Rectal smooth muscle tissue (tissue), 1 donor: ENCODE results near the gene LNX1.

Experiments
- H3K27ac ChIP-seq: one replicate; pipeline ENCODE4 v1.7.0; 2013; ENCODE audit warnings: low read depth, low read length, inconsistent platforms
- H3K27me3 ChIP-seq: one replicate; pipeline ENCODE4 v1.7.0; 2013; ENCODE audit warnings: low read length; ENCODE audit not compliant: control insufficient read depth, insufficient read depth
- H3K36me3 ChIP-seq: one replicate; pipeline ENCODE4 v1.7.0; 2013; ENCODE audit warnings: low read length; ENCODE audit not compliant: control insufficient read depth, insufficient read depth
- H3K4me1 ChIP-seq: one replicate; pipeline ENCODE4 v1.7.0; 2013; ENCODE audit warnings: low read length; ENCODE audit not compliant: control insufficient read depth, insufficient read depth
- H3K4me3 ChIP-seq: one replicate; pipeline ENCODE4 v1.7.0; 2013; ENCODE audit warnings: low read length
- H3K9ac ChIP-seq: one replicate; pipeline ENCODE4 v1.7.0; 2013; ENCODE audit warnings: low read length

The LNX1 gene

DNA sequence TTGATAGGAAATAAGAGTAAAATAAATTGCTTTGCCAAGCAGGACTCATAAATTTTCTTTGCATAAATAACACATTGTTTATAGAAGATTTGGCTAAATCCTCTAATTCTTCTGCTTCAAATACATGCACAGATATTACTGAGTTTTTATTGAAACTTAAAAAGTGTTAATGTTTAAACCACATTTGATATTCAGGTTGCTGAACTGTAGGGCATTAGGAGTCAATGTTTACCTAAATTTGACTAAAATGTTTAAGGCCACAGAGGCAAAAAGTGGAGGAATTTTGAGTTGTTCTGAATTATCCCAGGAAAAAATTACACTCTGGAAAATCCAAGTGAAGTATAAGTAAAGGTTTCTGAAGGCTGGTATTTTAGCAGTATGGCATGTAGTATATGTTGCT, 135.1 kb downstream of the LNX1 start:
- Histone ChIP-seq H3K9ac (no peak overlapping the region), H3K27ac (no peak overlapping the region), H3K27me3 (no peaks in the 10 kb centered on the region), H3K4me1 (no peaks in the 10 kb centered on the region), H3K36me3 (peaks cover 4% of the 10 kb centered on the region), H3K4me3 (no peak overlapping the region)

DNA sequence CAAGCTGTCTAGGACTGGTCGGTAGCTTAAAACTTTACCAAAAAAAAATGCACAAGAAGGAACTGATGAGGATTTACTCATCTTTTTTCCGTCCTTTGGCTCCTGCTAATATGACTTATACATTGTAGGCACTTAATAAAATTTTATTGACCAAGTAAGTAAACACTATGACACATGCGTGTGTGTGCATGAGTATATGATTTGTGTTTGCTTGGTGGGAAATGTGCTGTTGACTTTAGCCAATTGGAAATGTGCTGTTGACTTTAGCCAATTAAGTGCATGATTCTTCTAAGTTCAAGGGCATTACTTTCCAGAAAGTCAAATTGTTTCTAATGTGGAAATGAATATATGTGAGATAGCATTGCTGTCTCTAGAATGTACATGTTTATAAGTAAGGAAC, 135.5 kb downstream of the LNX1 start:
- Histone ChIP-seq H3K4me3 (no peak overlapping the region), H3K36me3 (peaks cover 4% of the 10 kb centered on the region), H3K27ac (no peak overlapping the region)

DNA sequence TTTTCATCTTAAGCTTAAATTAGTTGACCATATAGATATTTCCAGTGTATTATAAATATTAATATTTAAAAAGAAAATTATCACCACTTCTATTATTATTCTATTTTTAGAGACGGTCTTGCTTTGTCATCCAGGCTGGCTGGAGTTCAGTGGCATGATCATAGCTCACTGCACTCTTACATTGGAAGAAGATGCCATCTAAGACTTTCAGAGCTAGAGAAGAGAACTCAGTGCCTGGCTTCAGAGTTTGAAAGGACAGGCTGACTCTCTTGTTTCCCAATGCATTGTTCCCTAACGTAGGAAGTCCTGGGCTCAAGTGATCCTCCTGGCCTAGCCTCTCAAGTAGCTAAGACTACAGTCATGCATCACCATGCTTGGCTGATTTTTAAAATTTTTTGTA, 137.9 kb downstream of the LNX1 start:
- Histone ChIP-seq H3K4me3 (no peak overlapping the region), H3K9ac (no peak overlapping the region), H3K27me3 (no peaks in the 10 kb centered on the region), H3K27ac (no peak overlapping the region), H3K4me1 (no peaks in the 10 kb centered on the region), H3K36me3 (peaks cover 4% of the 10 kb centered on the region)

More for the DNA sequence above, 135.5 kb downstream of the LNX1 start:
- no peaks in the 10 kb centered on the region for H3K4me1 ChIP-seq
- H3K9ac ChIP-seq: no peak overlapping the region
- no peaks in the 10 kb centered on the region for H3K27me3 ChIP-seq

DNA sequence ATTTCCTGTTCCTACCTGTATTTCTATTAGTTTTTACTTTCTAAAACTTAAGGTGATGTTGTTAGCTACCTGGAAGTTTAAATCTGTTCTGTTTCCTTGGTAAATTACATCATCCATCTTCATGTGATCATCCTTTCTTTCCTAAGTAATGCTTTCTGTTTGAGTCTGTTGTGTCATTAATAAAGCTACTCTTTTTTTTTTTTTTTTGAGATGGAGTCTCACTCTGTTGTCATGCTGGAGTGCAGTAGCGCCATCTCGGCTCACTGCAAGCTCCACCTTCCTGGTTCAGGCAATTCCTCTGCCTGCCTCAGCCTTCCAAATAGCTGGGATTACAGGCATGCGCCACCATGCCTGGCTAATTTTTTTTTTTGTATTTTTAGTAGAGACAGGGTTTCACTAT, 140.5 kb downstream of the LNX1 start:
- Histone ChIP-seq H3K4me3 (no peak overlapping the region), H3K4me1 (no peaks in the 10 kb centered on the region), H3K27me3 (no peaks in the 10 kb centered on the region), H3K9ac (no peak overlapping the region), H3K27ac (no peak overlapping the region), H3K36me3 (peaks cover 2% of the 10 kb centered on the region)

DNA sequence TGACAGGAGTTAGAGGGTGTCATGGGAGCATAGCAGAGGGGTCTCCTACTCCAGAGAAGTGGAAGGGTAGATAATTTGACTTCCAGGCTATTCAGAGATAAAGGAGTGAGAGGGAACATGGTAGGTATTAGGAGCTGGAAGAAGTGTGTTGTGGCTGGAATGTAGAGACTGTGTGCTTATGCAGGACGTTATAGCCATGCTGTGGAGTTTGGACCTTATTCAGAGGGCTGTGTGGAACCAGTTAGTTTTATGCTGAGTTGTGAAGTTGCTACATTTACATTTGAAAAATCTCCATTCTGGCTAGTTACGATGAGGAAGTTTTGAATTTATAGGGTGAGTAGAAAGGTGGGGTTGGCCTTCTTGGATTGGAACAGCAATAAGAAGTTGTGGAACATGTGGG, 146.3 kb downstream of the LNX1 start:
- Histone ChIP-seq H3K4me1 (no peaks in the 10 kb centered on the region), H3K27ac (no peak overlapping the region), H3K4me3 (no peak overlapping the region), H3K36me3 (peaks cover 3% of the 10 kb centered on the region), H3K27me3 (no peaks in the 10 kb centered on the region), H3K9ac (no peak overlapping the region)

DNA sequence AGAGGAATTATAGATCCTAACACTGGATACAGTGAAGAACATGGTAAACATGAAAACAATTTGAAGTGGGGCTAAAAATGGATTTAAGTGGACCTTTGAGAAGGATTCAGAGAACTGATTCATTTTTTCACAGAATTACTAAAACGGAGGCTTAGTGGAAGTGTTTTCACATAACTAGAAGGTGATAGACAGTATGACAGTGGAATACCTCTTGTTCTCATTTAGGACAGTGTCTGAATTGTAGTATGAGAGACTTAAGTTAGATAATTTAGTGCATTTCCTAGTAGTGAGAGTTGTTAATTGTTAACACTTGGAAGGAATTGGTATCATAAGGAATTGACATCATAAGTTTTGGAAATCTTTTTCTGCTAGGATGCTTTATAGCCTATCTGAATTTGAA, 149.7 kb downstream of the LNX1 start:
- peaks cover 3% of the 10 kb centered on the region for H3K36me3 ChIP-seq
- no peak overlapping the region for H3K27ac ChIP-seq
- H3K9ac ChIP-seq: no peak overlapping the region
- no peaks in the 10 kb centered on the region for H3K4me1 ChIP-seq
- no peak overlapping the region for H3K4me3 ChIP-seq
- H3K27me3 ChIP-seq: no peaks in the 10 kb centered on the region

DNA sequence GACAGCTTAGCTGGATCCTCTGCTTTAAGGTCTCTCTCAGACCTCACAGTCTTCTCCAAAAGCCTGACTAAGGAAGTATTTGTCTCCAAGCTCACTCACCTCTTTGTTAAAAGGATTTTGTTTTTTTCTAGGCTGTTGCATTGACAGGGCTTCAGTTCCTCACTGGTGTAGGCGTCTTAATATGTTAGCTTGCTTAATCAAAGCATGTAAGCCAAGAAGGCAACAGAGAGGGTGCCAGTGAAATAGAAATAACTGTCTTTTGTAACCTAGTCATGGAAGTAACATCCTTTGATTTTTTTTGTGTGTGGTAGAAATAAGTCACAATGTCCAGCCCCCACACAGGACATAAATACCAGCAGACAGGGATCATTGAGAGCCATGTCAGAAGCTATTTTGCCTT, 155.0 kb downstream of the LNX1 start:
- no peak overlapping the region for H3K9ac ChIP-seq
- no peaks in the 10 kb centered on the region for H3K27me3 ChIP-seq
- no peaks in the 10 kb centered on the region for H3K36me3 ChIP-seq

DNA sequence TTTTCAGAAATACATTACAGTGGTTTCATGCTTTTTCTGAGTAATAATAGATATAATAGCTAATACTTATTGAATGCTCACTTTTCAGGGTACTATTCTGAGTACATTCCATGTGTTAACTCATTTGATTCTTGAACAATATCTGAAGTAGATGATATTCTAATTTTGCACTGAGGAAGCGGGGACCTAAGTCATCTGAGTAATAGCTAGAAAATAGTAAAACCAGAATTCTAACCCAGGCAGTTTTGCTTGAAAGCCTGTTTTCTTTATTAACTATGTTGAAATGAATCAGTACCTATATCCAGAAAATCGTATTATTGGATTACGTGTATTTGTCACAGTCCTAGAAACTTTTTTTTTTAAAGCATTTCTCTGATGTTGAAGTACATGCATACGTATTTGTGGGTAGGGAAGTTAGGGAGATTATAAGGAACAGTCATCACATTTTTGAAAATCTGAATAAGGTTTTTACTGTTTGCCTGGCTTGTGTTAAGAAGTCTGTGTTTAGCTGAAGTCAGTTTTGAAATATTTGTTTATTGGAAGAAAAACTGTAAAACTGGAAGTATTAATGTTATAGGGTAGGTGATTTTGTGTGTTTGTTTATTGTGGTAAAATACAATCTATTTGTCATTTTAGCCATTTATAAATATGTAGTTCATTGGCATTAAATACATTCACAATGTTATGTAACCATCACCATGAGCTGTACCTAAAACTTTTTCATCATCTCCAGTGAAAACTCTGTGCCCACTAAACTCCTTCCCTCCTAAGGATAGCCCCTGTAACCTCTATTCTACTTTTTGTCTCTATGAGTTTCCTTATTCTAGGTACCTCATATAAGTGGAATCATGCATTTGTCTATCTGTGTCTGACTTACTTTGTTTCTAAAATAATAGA, 158.5 kb downstream of the LNX1 start:
- no peaks in the 10 kb centered on the region for H3K4me1 ChIP-seq
- no peaks in the 10 kb centered on the region for H3K27me3 ChIP-seq
- no peak overlapping the region for H3K27ac ChIP-seq
- H3K9ac ChIP-seq: no peak overlapping the region
- peaks cover 4% of the 10 kb centered on the region for H3K36me3 ChIP-seq
- H3K4me3 ChIP-seq: no peak overlapping the region

More for the DNA sequence above, 155.0 kb downstream of the LNX1 start:
- Histone ChIP-seq H3K4me1 (no peaks in the 10 kb centered on the region), H3K4me3 (no peak overlapping the region), H3K27ac (no peak overlapping the region)

DNA sequence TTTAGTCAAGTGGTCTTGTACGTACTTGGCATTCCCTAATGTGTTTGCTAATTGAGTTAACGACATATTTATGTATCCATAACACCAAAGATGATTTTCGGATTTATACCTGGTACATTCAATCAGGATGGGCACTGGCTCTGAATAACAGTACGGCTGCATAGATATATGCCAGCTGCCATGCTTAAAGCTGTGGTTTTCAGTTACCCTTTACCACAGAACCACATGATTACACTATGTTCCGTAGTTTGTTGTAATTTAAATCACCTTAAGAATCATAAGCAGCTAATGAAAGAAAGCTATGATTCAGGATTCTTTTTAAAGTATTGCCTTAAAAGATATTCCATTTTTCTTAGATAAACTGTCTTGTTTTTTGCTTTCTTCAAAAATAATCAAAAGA, 160.2 kb downstream of the LNX1 start:
- Histone ChIP-seq H3K4me3 (no peak overlapping the region), H3K36me3 (peaks cover 4% of the 10 kb centered on the region), H3K27me3 (no peaks in the 10 kb centered on the region), H3K4me1 (no peaks in the 10 kb centered on the region), H3K9ac (no peak overlapping the region), H3K27ac (no peak overlapping the region)

DNA sequence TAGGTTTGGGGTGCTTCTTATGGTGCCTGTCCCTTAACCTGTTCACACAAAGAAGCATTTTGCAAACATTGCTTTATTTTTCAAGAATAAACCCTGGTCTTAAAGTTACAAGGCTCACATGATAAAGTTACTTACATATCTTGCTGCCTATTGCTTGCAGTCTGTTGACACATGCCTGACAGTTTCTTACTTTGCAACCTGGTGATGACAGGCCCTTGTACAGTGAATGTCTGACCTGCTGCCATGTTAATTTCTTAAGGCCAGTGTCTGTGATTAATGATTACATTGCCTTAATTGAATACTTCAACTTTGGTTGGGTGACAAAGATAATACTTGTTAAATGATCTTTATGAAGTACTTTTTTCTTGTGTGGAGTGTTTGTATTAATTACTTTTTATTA, 163.9 kb downstream of the LNX1 start:
- Histone ChIP-seq H3K9ac (no peak overlapping the region), H3K4me3 (no peak overlapping the region), H3K27me3 (no peaks in the 10 kb centered on the region), H3K36me3 (peaks cover 4% of the 10 kb centered on the region), H3K4me1 (no peaks in the 10 kb centered on the region), H3K27ac (no peak overlapping the region)

DNA sequence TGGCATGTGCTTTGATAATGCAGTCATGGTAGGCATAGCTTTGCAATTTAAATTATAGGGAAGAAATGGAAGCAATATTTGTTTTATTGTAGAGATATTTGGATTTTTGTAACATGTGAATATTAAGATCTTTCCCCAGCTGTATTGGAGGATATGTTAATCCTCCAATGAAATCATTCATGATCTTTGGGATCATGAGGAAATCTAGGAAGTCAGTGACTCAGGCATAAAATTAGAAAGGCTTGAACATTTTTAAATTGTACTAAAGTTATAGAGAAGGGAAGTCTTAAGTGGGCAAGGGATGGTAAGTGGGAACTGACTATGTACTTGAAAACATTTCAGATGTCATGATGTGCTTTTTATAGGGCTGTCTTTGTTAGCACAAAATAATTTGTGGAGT, 167.0 kb downstream of the LNX1 start:
- Histone ChIP-seq H3K4me3 (no peak overlapping the region), H3K27me3 (no peaks in the 10 kb centered on the region), H3K4me1 (no peaks in the 10 kb centered on the region), H3K36me3 (peaks cover 2% of the 10 kb centered on the region), H3K27ac (no peak overlapping the region), H3K9ac (no peak overlapping the region)

DNA sequence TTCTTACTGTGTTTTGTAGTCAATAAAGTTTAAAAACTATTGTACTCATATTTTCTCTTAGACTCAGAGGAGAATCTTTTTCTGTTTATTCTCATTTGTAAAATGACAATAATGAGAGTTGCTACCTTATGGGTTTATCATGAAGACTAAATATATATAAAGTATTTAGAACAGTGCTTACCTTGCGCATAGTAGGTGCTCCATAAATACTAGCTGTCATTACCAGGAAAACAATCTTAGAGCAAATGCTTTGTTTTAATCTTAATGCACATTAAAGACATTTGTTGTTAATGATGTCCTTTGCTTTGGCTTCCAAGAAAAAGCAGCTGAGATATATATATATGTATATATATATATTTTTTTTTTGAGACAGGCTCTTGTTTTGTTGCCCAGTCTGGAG, 168.9 kb downstream of the LNX1 start:
- no peaks in the 10 kb centered on the region for H3K27me3 ChIP-seq
- no peaks in the 10 kb centered on the region for H3K36me3 ChIP-seq
- H3K4me3 ChIP-seq: no peak overlapping the region
- H3K9ac ChIP-seq: no peak overlapping the region
- no peak overlapping the region for H3K27ac ChIP-seq
- no peaks in the 10 kb centered on the region for H3K4me1 ChIP-seq

DNA sequence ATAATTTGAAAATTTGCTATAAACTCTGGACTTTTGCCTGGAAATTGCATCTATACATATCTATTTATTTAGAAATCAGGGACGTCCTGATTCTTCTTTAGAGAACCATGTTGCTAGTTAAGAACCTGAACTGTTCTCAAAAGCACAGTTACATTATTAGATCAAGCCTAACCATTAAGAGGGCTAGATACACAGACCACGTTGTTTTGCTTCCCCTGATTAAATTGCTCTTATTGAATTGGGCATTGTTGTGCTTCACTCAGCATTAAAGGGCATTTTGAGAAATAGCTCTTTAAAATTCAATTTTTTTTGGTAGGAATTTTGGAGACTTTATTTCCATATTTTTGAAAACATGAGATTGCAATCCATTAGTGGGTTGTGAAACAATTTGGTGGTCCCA, 169.5 kb downstream of the LNX1 start:
- Histone ChIP-seq H3K4me1 (no peaks in the 10 kb centered on the region), H3K9ac (no peak overlapping the region), H3K27ac (no peak overlapping the region), H3K4me3 (no peak overlapping the region), H3K36me3 (no peaks in the 10 kb centered on the region), H3K27me3 (no peaks in the 10 kb centered on the region)
